ENCODE measurements around the gene CREB5. TPM values are rescaled to one million over a fixed set of nuclear protein-coding genes. Genes with fewer than 3 reads are reported as not detected.

Gene CREB5
- total RNA-seq, 1 experiment from 2014 or later, result 0.49 TPM

DNA sequence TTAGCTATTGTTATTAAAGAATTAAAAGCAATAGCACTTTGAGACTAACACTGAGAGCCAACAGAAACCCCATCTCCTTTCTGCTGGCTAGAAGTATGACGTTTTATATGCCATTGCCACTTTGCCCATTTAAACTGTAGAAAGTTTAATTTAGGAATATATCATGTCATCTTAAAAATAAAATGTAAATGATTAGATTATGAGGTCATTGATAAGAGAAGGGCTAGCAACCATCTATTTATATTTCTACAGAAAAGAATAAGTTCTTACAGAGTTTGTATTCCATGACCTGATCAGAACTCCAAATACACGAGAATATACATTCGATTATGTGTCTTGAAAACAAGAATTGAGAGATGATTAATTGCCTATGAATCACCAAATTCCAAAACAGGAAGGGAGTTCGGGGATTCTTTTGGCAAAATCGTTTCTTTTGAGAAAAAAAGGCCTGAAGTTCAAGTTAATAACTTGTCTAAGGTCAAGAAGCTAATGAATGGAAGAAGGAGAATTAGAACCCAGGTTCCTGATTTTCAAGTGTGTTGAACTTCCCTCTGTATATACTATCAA, 318.9 kb downstream of the CREB5 start:
- Histone ChIP-seq H3K4me3 (replicated peaks in 1 of 2; ENCODE audit: low read depth in 1 of 2, low read length in 2 of 2) (no peak overlapping the region), H3K4me2 (ENCODE audit: low read length) (no peak overlapping the region), H3K27ac (ENCODE audit: low read depth, low read length) (no peak overlapping the region), H3K36me3 (ENCODE audit: control insufficient read depth in 1 of 2, insufficient read depth in 2 of 2, low read length in 2 of 2) (no peaks in the 10 kb centered on the region), H3K27me3 (ENCODE audit: insufficient read depth, low read length) (peaks cover 17% of the 10 kb centered on the region; the same call in 1 of the 2 replicates), H3K4me1 (ENCODE audit: control insufficient read depth in 1 of 2, insufficient read depth in 2 of 2, low read length in 2 of 2) (no peaks in the 10 kb centered on the region), H3K9ac (ENCODE audit: low read length) (no peak overlapping the region), H2AFZ (ENCODE audit: low read depth, low read length, poor library complexity, severe bottlenecking) (no peak overlapping the region), H3K9me2 (ENCODE audit: insufficient read depth) (no peaks in the 10 kb centered on the region), H3K79me2 (ENCODE audit: insufficient read depth, low read length) (no peaks in the 10 kb centered on the region), H3K9me3 (ENCODE audit: control insufficient read depth in 1 of 2, insufficient read depth in 1 of 2, low read depth in 1 of 2, low read length in 2 of 2) (no peaks in the 10 kb centered on the region), H4K20me1 (ENCODE audit: insufficient read depth) (no peaks in the 10 kb centered on the region)
- DNase-seq (ENCODE audit: low read depth, low spot score) (no peak), ATAC-seq (no peak)
- CTCF ChIA-PET, result no interaction called here
- RAD21 ChIA-PET (ENCODE audit: low non-redundant PET in 1 of 2, low total read pairs in 2 of 2, uncharacterized antibody in 2 of 2, unreplicated experiment in 2 of 2), result no interaction called here
- POLR2A ChIA-PET, result no interaction called here
- intact Hi-C loops (cut with micrococcal nuclease), result no loop called here
- no peak for TF ChIP-seq FOSL1 (IDR thresholded peaks at IDR 0.05; ENCODE audit: low read depth)
- TF ChIP-seq, protein P1, sequence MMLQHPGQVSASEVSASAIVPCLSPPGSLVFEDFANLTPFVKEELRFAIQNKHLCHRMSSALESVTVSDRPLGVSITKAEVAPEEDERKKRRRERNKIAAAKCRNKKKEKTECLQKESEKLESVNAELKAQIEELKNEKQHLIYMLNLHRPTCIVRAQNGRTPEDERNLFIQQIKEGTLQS (IDR thresholded peaks at IDR 0.05), result no peak
- TF ChIP-seq SIN3A (IDR thresholded peaks at IDR 0.05; ENCODE audit: low read depth), result no peak
- TF ChIP-seq, protein P2, sequence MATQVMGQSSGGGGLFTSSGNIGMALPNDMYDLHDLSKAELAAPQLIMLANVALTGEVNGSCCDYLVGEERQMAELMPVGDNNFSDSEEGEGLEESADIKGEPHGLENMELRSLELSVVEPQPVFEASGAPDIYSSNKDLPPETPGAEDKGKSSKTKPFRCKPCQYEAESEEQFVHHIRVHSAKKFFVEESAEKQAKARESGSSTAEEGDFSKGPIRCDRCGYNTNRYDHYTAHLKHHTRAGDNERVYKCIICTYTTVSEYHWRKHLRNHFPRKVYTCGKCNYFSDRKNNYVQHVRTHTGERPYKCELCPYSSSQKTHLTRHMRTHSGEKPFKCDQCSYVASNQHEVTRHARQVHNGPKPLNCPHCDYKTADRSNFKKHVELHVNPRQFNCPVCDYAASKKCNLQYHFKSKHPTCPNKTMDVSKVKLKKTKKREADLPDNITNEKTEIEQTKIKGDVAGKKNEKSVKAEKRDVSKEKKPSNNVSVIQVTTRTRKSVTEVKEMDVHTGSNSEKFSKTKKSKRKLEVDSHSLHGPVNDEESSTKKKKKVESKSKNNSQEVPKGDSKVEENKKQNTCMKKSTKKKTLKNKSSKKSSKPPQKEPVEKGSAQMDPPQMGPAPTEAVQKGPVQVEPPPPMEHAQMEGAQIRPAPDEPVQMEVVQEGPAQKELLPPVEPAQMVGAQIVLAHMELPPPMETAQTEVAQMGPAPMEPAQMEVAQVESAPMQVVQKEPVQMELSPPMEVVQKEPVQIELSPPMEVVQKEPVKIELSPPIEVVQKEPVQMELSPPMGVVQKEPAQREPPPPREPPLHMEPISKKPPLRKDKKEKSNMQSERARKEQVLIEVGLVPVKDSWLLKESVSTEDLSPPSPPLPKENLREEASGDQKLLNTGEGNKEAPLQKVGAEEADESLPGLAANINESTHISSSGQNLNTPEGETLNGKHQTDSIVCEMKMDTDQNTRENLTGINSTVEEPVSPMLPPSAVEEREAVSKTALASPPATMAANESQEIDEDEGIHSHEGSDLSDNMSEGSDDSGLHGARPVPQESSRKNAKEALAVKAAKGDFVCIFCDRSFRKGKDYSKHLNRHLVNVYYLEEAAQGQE (IDR thresholded peaks at IDR 0.05; ENCODE audit: low read depth), result no peak
- TF ChIP-seq, protein P3, sequence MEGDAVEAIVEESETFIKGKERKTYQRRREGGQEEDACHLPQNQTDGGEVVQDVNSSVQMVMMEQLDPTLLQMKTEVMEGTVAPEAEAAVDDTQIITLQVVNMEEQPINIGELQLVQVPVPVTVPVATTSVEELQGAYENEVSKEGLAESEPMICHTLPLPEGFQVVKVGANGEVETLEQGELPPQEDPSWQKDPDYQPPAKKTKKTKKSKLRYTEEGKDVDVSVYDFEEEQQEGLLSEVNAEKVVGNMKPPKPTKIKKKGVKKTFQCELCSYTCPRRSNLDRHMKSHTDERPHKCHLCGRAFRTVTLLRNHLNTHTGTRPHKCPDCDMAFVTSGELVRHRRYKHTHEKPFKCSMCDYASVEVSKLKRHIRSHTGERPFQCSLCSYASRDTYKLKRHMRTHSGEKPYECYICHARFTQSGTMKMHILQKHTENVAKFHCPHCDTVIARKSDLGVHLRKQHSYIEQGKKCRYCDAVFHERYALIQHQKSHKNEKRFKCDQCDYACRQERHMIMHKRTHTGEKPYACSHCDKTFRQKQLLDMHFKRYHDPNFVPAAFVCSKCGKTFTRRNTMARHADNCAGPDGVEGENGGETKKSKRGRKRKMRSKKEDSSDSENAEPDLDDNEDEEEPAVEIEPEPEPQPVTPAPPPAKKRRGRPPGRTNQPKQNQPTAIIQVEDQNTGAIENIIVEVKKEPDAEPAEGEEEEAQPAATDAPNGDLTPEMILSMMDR (IDR thresholded peaks at IDR 0.05 in 2 of 3, conservative IDR thresholded peaks at IDR 0.05 in 1 of 3; ENCODE audit: borderline replicate concordance in 1 of 3, insufficient read depth in 1 of 3, low read depth in 2 of 3, low read length in 2 of 3), result no peak
- TF ChIP-seq ELF1 (IDR thresholded peaks at IDR 0.05; ENCODE audit: borderline replicate concordance, low read depth), result no peak
- TF ChIP-seq CEBPB (IDR thresholded peaks at IDR 0.05; ENCODE audit: low read depth), result no peak
- TF ChIP-seq JUND (IDR thresholded peaks at IDR 0.05), result no peak
- no peak for TF ChIP-seq ZFX (IDR thresholded peaks at IDR 0.05)
- no peak for TF ChIP-seq POLR2AphosphoS5 (IDR thresholded peaks at IDR 0.05; ENCODE audit: low read depth, low read length)
- no peak for TF ChIP-seq EZH2phosphoT487 (IDR thresholded peaks at IDR 0.05; ENCODE audit: borderline replicate concordance)
- TF ChIP-seq EZH2 (IDR thresholded peaks at IDR 0.05), result no peak
- no peak for TF ChIP-seq TCF7L2 (IDR thresholded peaks at IDR 0.05; ENCODE audit: borderline replicate concordance, extremely low read depth, insufficient read depth, insufficient read length)
- TF ChIP-seq EGR1 (IDR thresholded peaks at IDR 0.05; ENCODE audit: low read depth), result no peak
- no peak for TF ChIP-seq CBX3 (IDR thresholded peaks at IDR 0.05; ENCODE audit: low read depth)
- TF ChIP-seq, protein P4, sequence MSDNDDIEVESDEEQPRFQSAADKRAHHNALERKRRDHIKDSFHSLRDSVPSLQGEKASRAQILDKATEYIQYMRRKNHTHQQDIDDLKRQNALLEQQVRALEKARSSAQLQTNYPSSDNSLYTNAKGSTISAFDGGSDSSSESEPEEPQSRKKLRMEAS (IDR thresholded peaks at IDR 0.05), result no peak
- no peak for TF ChIP-seq POLR2A (IDR thresholded peaks at IDR 0.05; ENCODE audit: borderline replicate concordance, extremely low read depth, insufficient read depth, insufficient read length)
- no peak for TF ChIP-seq SRF (IDR thresholded peaks at IDR 0.05; ENCODE audit: low read depth)
- TF ChIP-seq, protein P5, sequence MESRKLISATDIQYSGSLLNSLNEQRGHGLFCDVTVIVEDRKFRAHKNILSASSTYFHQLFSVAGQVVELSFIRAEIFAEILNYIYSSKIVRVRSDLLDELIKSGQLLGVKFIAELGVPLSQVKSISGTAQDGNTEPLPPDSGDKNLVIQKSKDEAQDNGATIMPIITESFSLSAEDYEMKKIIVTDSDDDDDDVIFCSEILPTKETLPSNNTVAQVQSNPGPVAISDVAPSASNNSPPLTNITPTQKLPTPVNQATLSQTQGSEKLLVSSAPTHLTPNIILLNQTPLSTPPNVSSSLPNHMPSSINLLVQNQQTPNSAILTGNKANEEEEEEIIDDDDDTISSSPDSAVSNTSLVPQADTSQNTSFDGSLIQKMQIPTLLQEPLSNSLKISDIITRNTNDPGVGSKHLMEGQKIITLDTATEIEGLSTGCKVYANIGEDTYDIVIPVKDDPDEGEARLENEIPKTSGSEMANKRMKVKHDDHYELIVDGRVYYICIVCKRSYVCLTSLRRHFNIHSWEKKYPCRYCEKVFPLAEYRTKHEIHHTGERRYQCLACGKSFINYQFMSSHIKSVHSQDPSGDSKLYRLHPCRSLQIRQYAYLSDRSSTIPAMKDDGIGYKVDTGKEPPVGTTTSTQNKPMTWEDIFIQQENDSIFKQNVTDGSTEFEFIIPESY (IDR thresholded peaks at IDR 0.05; ENCODE audit: extremely low read depth, insufficient replicate concordance, low read length), result no peak
- no peak for TF ChIP-seq SP1 (IDR thresholded peaks at IDR 0.05; ENCODE audit: low read depth)
- BruUV-seq (replicated peaks), result no TSS peak
